AG04450 (cell line): ENCODE data around the gene ANKUB1. TPM values are rescaled to one million over a fixed set of nuclear protein-coding genes. Genes with fewer than 3 reads are reported as not detected.
"Not testable (repeated sequence)": the region's sequence is repeated elsewhere in the genome, so short reads cannot be mapped to it uniquely, and the experiment has no call there.

Source experiments
- CTCF ChIA-PET: fragments of 300-600, 350-600 bp; formaldehyde crosslinking; extraction: SDS; loops from one replicate; lab custom pipeline; 2022; ENCODE audit warnings: antibody characterized with exemption, inconsistent platforms; lab: Charles Lee
- POLR2A ChIA-PET: fragments of 350-600 bp; formaldehyde crosslinking; extraction: SDS; loops from one replicate; lab custom pipeline; 2021; ENCODE audit warnings: antibody characterized with exemption, inconsistent platforms; lab: Yijun Ruan, JAX
- DNase-seq: peaks from one replicate; pipeline ENCODE4 v3.0.0-alpha.2; 2011; ENCODE audit warnings: low read depth, low spot score
- H3K27ac ChIP-seq: one replicate; pipeline ENCODE4 v1.5.1; 2012; ENCODE audit warnings: low read depth, low read length, control low read depth
- H3K27me3 ChIP-seq: one replicate; pipeline ENCODE4 v1.6.0; 2012; ENCODE audit warnings: low read length; ENCODE audit not compliant: control insufficient read depth, insufficient read depth
- H3K4me3 ChIP-seq: 2 replicates; pipeline ENCODE4 v1.5.1; 2011; ENCODE audit warnings: mild to moderate bottlenecking, low read depth, low read length, control low read depth
- H3K9me3 ChIP-seq: 2 replicates; pipeline ENCODE4 v1.5.1; 2012; ENCODE audit warnings: low read length; ENCODE audit not compliant: control insufficient read depth, insufficient read depth
- polyA minus RNA-seq: library from RNA; depleted of rRNA, polyadenylated mRNA; stranded (reverse); fragments of >200 nt; gene quantifications from 2 replicates; pipeline ENCODE4 v1.2.3, GENCODE V29; 2011; rRNA and poly(A)+ RNA removed
- polyA plus RNA-seq: library from polyadenylated mRNA; depleted of rRNA; stranded (reverse); fragments of >200 nt; gene quantifications from 2 replicates; pipeline ENCODE4 v1.2.3, GENCODE V29; 2011; rRNA removed
- TF ChIP-seq, protein P1 (sequence below): IDR thresholded peaks from 2 replicates; pipeline ENCODE4 v1.5.1; 2011; ENCODE audit warnings: low read depth, low read length, control low read depth, inconsistent platforms

Gene ANKUB1
- polyA plus RNA-seq (not detected in 2 replicates), polyA minus RNA-seq (not detected in 2 replicates)

DNA sequence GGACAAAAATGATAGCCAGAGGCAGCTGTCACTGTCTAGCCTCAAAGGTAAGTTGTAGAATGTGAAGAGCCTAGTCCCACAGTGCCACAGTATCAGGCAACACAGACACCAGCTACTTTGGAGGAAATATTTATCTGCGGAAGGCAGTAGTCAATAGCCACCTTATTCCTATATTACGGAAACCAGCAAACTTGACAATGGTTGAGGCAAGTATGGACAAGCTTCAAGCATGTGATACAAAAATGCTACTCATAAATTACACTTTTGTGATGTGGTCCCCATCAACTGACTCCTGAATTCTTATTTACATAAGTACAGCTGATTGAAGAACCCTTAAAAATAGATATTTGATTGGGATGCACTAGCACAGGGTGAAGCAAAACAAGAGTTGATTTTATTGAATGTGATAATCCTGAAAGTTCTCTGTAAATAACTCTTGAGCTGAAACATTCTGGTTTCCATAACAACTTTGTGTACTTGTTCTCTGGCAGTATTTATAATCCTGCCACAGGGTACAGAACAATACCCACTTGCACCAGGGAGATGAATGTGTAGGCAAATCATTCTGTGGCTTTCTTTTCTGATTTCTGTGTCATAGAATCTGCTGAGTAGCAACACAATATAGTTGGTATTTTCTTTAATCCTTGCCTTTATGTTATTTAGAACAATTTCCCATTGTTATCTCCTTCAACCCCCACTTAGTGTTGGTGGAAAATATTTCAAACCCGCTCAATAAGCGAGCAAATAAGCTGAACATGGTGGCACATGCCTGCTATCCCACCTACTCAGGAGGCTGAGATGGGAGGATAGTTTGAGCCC lies at the start of gene ANKUB1:
ANKUB1 (minus strand) TSS at position 103 of the 819 bp plus-strand sequence. CDS start 188 bp downstream, outside the sequence.
- Histone ChIP-seq H3K27ac (no peak within 1 kb of the TSS), H3K4me3 (no peak within 1 kb of the TSS), H3K27me3 (no peaks in the 10 kb centered on the region), H3K9me3 (no peaks in the 10 kb centered on the region)
- ChIA-PET CTCF (interaction anchor here (1.0 to 3.7 kb wide), 3 partner anchors 16 to 29 kb away, joined by 4 to 30 read pairs (median 20); no protein-coding TSS in a partner anchor), POLR2A (no interaction called here)
- no peak for DNase-seq
- TF ChIP-seq, protein P1, sequence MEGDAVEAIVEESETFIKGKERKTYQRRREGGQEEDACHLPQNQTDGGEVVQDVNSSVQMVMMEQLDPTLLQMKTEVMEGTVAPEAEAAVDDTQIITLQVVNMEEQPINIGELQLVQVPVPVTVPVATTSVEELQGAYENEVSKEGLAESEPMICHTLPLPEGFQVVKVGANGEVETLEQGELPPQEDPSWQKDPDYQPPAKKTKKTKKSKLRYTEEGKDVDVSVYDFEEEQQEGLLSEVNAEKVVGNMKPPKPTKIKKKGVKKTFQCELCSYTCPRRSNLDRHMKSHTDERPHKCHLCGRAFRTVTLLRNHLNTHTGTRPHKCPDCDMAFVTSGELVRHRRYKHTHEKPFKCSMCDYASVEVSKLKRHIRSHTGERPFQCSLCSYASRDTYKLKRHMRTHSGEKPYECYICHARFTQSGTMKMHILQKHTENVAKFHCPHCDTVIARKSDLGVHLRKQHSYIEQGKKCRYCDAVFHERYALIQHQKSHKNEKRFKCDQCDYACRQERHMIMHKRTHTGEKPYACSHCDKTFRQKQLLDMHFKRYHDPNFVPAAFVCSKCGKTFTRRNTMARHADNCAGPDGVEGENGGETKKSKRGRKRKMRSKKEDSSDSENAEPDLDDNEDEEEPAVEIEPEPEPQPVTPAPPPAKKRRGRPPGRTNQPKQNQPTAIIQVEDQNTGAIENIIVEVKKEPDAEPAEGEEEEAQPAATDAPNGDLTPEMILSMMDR = no peak

DNA sequence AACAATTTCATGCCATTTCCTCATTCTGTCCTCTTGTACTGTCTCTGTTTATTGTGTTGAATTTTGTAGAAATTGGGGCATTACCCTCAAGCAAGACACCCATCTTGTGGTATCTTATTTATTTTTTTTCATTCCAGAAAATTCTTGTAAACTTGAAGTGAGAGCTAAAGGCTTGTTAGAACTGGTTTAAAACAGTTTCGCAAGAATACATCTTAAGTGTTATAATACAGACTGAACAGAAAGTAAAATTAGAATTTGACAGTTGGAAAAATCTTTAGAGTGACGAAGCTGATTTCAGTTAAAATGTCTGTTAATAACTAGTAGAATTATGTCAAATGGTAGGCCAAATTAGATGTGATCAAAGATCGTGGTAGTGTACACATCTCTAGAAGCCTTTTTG lies 47.5 kb upstream of the ANKUB1 start:
- no peak overlapping the region for H3K4me3 ChIP-seq
- H3K27me3 ChIP-seq = no peaks in the 10 kb centered on the region
- ChIA-PET CTCF (interaction anchor here (1.4 kb wide), 1 partner anchor 68 kb away, joined by 3 read pairs; no protein-coding TSS in a partner anchor), POLR2A (no interaction called here)
- DNase-seq = no peak
- H3K9me3 ChIP-seq = peaks cover 8% of the 10 kb centered on the region
- no peak overlapping the region for H3K27ac ChIP-seq
- TF ChIP-seq, protein P1 = no peak

- H3K27me3 ChIP-seq, DNase-seq, POLR2A ChIA-PET, H3K27ac ChIP-seq, H3K9me3 ChIP-seq, H3K4me3 ChIP-seq: not testable (repeated sequence)
- CTCF ChIA-PET = interaction anchor here (1.4 kb wide), 1 partner anchor 68 kb away, joined by 3 read pairs; no protein-coding TSS in a partner anchor
Observed at GRCh38 chr3:149839469-149839868, 47.1 kb upstream of the ANKUB1 start.

DNA sequence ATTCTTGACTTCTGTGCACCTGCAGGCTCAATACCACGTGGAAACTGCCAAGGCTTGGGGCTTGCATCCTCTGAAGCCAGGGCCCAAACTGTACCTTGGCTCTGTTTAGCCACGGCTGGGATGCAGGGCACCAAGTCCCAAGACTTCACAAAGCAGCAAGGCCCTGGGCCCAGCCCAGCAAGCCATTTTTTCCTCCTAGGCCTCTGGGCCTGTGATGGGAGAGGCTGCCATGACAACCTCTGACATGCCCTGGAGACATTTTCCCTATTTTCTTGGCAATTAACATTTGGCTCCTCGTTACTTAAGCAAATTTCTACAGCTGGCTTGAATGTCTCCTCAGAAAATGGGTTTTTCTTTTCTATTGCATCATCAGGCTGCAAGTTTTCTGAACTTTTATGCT lies 46.1 kb upstream of the ANKUB1 start:
- POLR2A ChIA-PET, H3K4me3 ChIP-seq, H3K27ac ChIP-seq, H3K9me3 ChIP-seq, DNase-seq, H3K27me3 ChIP-seq: not testable (repeated sequence)
- CTCF ChIA-PET = interaction anchor here (1.4 kb wide), 1 partner anchor 67 kb away, joined by 3 read pairs; no protein-coding TSS in a partner anchor

DNA sequence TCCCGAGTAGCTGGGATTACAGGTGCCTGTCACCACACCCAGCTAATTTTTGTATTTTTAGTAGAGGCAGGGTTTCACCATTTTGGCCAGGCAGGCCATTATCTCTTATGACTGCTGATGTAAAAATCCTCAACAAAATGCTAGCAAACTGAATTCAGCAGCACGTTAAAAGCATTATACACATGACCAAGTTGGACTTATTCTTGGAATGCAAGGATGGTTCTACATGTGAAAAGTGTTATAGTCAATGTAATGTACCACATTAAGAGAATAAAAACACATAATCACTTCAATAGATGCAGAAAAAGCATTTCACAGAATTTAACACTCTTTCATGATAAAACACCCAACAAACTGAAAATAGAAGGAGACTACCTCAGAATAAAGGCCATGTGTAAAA lies 40.9 kb upstream of the ANKUB1 start:
- H3K9me3 ChIP-seq = peaks cover 12% of the 10 kb centered on the region
- CTCF ChIA-PET = interaction anchor here (0.7 kb wide), 1 partner anchor 25 kb away, joined by 3 read pairs; no protein-coding TSS in a partner anchor

More for the DNA sequence above, 40.9 kb upstream of the ANKUB1 start:
- H3K4me3 ChIP-seq = no peak overlapping the region
- POLR2A ChIA-PET = no interaction called here
- H3K27ac ChIP-seq = no peak overlapping the region
- TF ChIP-seq, protein P1 = no peak
- DNase-seq = no peak
- H3K27me3 ChIP-seq = no peaks in the 10 kb centered on the region
